Lung (tissue), 12 donors: ENCODE results near the gene CABP7. TPM values are rescaled to one million over a fixed set of nuclear protein-coding genes. Genes with fewer than 3 reads are reported as not detected.
A peak's percentile ranks its signal among the peaks of the same experiment; 100 is the strongest.

Experiments
- ATAC-seq: fragments of 200-7000 bp; cut with Tn5 transposase; one replicate; pipeline ENCODE4 v1.9.1; 2020; ENCODE audit warnings: moderate number of reproducible peaks; ENCODE audit not compliant: insufficient read depth, low FRiP score
- DNase-seq, 3 donors: peaks; one replicate each; pipeline ENCODE4 v3.0.0-alpha.2; 2013 to 2017
- H3K27ac ChIP-seq, 2 donors: one replicate each; pipeline ENCODE4 v1.5.1; 2013; ENCODE audit warnings: mild to moderate bottlenecking in 2 of 2, moderate library complexity in 2 of 2, control low read depth in 1 of 2, inconsistent platforms in 1 of 2, low read depth in 1 of 2, low read length in 1 of 2
- H3K27me3 ChIP-seq, 3 donors: one replicate each; pipeline ENCODE4 v1.5.1; 2013; ENCODE audit warnings: low read length in 2 of 3; ENCODE audit not compliant: control insufficient read depth in 3 of 3, insufficient read depth in 3 of 3
- H3K36me3 ChIP-seq, 4 donors: one replicate each; pipeline ENCODE4 v1.5.1; 2013; ENCODE audit warnings: low read length in 4 of 4, mild to moderate bottlenecking in 1 of 4, moderate library complexity in 1 of 4; ENCODE audit not compliant: control insufficient read depth in 4 of 4, insufficient read depth in 4 of 4
- H3K4me1 ChIP-seq, 5 donors: one replicate each; pipeline ENCODE4 v1.5.1; 2013; ENCODE audit warnings: low read length in 5 of 5, mild to moderate bottlenecking in 2 of 5, moderate library complexity in 1 of 5; ENCODE audit not compliant: control insufficient read depth in 5 of 5, insufficient read depth in 5 of 5
- H3K4me3 ChIP-seq: one replicate; pipeline ENCODE4 v1.5.1; 2013; ENCODE audit warnings: mild to moderate bottlenecking, control low read depth, moderate library complexity
- H3K9ac ChIP-seq, 2 donors: one replicate each; pipeline ENCODE4 v1.5.1; 2013; ENCODE audit warnings: low read length in 2 of 2, control low read depth in 1 of 2; ENCODE audit not compliant: insufficient read depth in 1 of 2
- H3K9me3 ChIP-seq, 4 donors: one replicate each; pipeline ENCODE4 v1.5.1; 2013; ENCODE audit warnings: low read length in 3 of 4, mild to moderate bottlenecking in 1 of 4, moderate library complexity in 1 of 4; ENCODE audit not compliant: control insufficient read depth in 4 of 4, insufficient read depth in 3 of 4
- CTCF ChIP-seq: IDR thresholded peaks from 2 replicates; pipeline ENCODE4 v1.5.1; 2012; ENCODE audit warnings: mild to moderate bottlenecking; ENCODE audit errors: control extremely low read depth, extremely low read depth
- WGBS, 2 donors: extraction: QIAGEN DNeasy Blood & Tissue Kit; methylation state at CpG; one replicate each; pipeline ENCODE4 v1.1.7; 2013; 5-methylcytosine and 5-hydroxymethylcytosine counted together
- polyA plus RNA-seq, 2 donors: library from polyadenylated mRNA; stranded (reverse); fragments of 200-250 nt; gene quantifications; one replicate each; pipeline ENCODE4 v1.2.1, GENCODE V29; 2013
- total RNA-seq, 2 donors: library from RNA; depleted of rRNA in 1 of 2; stranded (reverse); fragments of >200 nt in 1 of 2; gene quantifications; one replicate each; pipeline ENCODE4 v1.2.1, GENCODE V29; 2014 to 2021
- donor health status: control.
- donor health status: control.
- donor health status: Bipolar disorder and iron deficiency.
- donor health status: healthy.
- donor health status: DM: yes; HTN: yes; CAD: no.

Gene CABP7
- total and polyA plus RNA-seq, 4 donors: 0.05 to 0.12 (median 0.06) TPM; not detected in 1

DNA sequence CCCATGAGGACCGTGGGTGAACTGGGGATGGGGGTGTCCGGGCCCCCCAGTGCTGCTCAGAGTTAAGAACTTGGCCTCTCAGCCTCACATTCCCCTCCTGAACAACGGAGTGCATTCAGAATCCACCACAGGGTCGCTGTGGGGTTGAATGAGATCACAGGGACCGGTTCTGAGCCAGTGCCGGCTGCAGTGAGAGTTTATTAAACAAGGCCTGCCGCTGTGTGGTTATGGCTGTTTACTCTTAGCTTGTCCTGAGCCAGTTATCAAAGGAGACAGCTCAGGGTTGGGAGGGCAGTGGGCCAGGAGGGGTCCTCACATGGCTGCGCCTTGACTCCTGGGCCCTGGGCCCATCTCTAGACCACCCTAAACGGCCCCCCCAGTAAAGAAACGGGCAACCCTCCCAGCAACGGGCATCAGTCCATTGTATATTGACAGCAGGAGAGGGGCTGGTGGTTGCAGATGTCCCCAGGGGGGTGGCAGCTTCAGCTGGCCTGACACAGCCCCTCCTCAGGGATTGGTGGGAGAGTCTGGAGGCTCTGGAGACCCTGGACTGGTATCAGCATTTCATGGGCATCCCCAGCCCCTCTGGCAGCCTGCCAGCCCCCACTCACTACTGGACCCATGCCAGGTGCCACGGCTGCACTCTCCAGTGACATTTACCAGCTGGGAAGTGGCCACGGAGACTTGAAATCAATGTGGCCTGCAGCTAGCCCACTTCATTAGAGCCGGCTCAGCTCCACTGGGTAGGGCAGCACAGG, 15.1 kb upstream of the CABP7 start:
- ATAC-seq: no peak
- Histone ChIP-seq H3K4me3 (no peak overlapping the region), H3K9ac (peak overlapping the region in 1 of 2 donors; percentile 7), H3K36me3 (no peaks in the 10 kb centered on the region), H3K4me1 (peaks cover 0 to 46% (median 8%) of the 10 kb centered on the region in 5 donors), H3K9me3 (peaks cover 0 to 2% (median 0%) of the 10 kb centered on the region in 4 donors), H3K27ac (no peak overlapping the region), H3K27me3 (no peaks in the 10 kb centered on the region)
- no peak for TF ChIP-seq CTCF
- WGBS, 2 donors: 27 to 38% methylated on average over 14 of the region's 14 CpGs
- DNase-seq: peak; percentile 90 to 92 (median 91)

DNA sequence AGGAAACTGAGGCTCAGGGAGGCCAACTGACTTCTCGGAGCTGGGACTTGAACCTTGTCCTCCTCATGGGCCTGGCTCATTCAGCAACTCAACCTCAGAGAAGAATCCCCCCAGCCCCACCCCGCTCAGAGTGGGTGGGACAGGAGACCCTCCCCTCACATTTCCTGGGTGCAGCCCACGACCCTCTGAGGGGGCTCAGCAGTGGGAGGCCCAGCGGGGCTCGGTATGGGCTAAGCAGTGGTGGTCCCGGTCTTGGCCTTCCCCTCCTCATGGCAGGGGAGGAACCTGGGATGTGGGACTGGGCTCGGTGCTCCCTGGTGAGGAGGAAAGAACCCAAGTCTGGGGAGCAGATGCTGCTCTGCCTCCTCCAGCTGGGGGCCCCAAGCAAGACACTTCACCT, 14.2 kb upstream of the CABP7 start:
- DNase-seq (no peak), ATAC-seq (no peak)
- no peak for TF ChIP-seq CTCF
- Histone ChIP-seq H3K36me3 (no peaks in the 10 kb centered on the region), H3K27ac (no peak overlapping the region), H3K27me3 (no peaks in the 10 kb centered on the region), H3K9me3 (peaks cover 0 to 2% (median 0%) of the 10 kb centered on the region in 4 donors), H3K9ac (no peak overlapping the region), H3K4me1 (peaks cover 0 to 42% (median 7%) of the 10 kb centered on the region in 5 donors), H3K4me3 (no peak overlapping the region)
- 83 to 88% methylated on average over 7 of the region's 7 CpGs for whole genome bisulfite sequencing, 2 donors

DNA sequence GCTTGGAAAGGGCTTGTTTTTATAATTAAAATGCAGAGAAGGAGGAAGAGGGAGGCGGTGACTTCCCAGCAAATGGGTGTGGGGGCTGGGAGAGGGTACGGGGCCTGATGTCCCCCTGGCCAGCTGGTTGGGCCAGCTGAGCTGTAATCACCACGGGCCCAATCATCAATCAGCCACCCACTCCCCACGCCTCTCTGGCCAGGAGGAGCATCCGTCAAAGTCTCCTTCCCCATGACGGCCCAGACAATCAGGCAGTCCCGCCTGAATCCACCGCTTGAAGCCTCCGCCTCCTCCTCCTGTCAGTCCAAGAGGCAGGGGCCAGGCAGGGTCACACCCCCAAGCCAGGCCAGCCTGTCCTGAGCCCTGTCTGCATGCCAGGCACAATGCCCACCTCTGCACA, 13.3 kb upstream of the CABP7 start:
- Histone ChIP-seq H3K4me1 (peaks cover 0 to 40% (median 7%) of the 10 kb centered on the region in 5 donors), H3K27ac (no peak overlapping the region), H3K27me3 (no peaks in the 10 kb centered on the region), H3K9me3 (peaks cover 0 to 2% (median 0%) of the 10 kb centered on the region in 4 donors), H3K9ac (no peak overlapping the region), H3K36me3 (no peaks in the 10 kb centered on the region), H3K4me3 (no peak overlapping the region)
- DNase-seq: no peak
- 48 to 54% methylated on average over 9 of the region's 9 CpGs for WGBS, 2 donors
- no peak for TF ChIP-seq CTCF
- no peak for ATAC-seq
